HepG2 (cell line): ENCODE data around the gene FYB1. TPM values are rescaled to one million over a fixed set of nuclear protein-coding genes. Genes with fewer than 3 reads are reported as not detected.
A peak's percentile ranks its signal among the peaks of the same experiment; 100 is the strongest.

Experiments
- ARID5B ChIP-seq: IDR thresholded peaks from 2 replicates; pipeline ENCODE4 v1.4.0; 2020; ENCODE audit warnings: mild to moderate bottlenecking, missing genetic modification reagents
- CC2D1A ChIP-seq: sonication (generic); formaldehyde crosslinking; IDR thresholded peaks from 2 replicates; pipeline ENCODE4 v1.8.1; 2023; ENCODE audit warnings: mild to moderate bottlenecking, missing genetic modification reagents
- CEBPZ ChIP-seq: IDR thresholded peaks from 2 replicates; pipeline ENCODE4 v1.6.1; 2012; ENCODE audit warnings: low read length, improper control_type of control experiment
- CHD2 ChIP-seq: IDR thresholded peaks from 2 replicates; pipeline ENCODE4 v1.6.1; 2011; ENCODE audit warnings: low read depth, low read length, improper control_type of control experiment
- KIAA2018 ChIP-seq: sonication (generic); formaldehyde crosslinking; IDR thresholded peaks from 2 replicates; pipeline ENCODE4 v1.5.0; 2020; ENCODE audit warnings: mild to moderate bottlenecking, missing genetic modification reagents, borderline replicate concordance
- TRIM22 ChIP-seq: fragments of 450-650 bp; IDR thresholded peaks from 2 replicates; pipeline ENCODE4 v1.6.1; 2017
- ZNF431 ChIP-seq: sonication (generic); formaldehyde crosslinking; IDR thresholded peaks from 2 replicates; pipeline ENCODE4 v1.9.0; 2022; ENCODE audit warnings: missing genetic modification reagents, low read depth, mild to moderate bottlenecking, borderline replicate concordance
- ZNF598 ChIP-seq: sonication (generic); formaldehyde crosslinking; IDR thresholded peaks from 2 replicates; pipeline ENCODE4 v1.5.1; 2020; ENCODE audit warnings: mild to moderate bottlenecking, missing genetic modification reagents, borderline replicate concordance
- polyA plus RNA-seq, 8 experiments: library from polyadenylated mRNA; depleted of rRNA in 3 of 8; stranded (reverse) in 7 of 8; unstranded in 1 of 8; fragments of >200 nt; fragmentation: Illumina TruSeq in 4 of 8; extraction: Trizol in 4 of 8; gene quantifications; 2 replicates each; pipeline versions ENCODE4 v1.2.1 to v1.2.3, GENCODE V29; 2011 to 2016; ENCODE audit warnings: low read depth in 4 of 8, missing spikeins in 1 of 8, mixed read lengths in 1 of 8; ENCODE audit not compliant: insufficient read depth in 1 of 8
- total RNA-seq, 5 experiments: library from RNA; depleted of rRNA; stranded (reverse); fragments of >200 nt; fragmentation: Illumina TruSeq; extraction: Trizol; gene quantifications; 2 replicates each; pipeline ENCODE4 v1.2.3, GENCODE V29; 2016; ENCODE audit warnings: low read depth in 1 of 5

FYB1 gene
- total and polyA plus RNA-seq, 2 of the 13 experiments (the other 11 are each of a cell fraction or from before 2014, with no cell fraction given): 0.03 TPM; not detected in 1

GRCh38 chr5:39074017-39074814 lies 145.1 kb downstream of the FYB1 start, which contains the start of gene RICTOR (continued):
- peak; percentile 38; the same call in 1 of the 2 replicates for TF ChIP-seq ARID5B (CRISPR knock-in tag)
- TF ChIP-seq KIAA2018 (CRISPR knock-in tag): no peak
- TF ChIP-seq CHD2: peak; percentile 95
- TF ChIP-seq CC2D1A (CRISPR knock-in tag): no peak
- 0 out of 2 replicates have a peak, but pooled peaks have one; percentile 47 for TF ChIP-seq ZNF431 (CRISPR knock-in tag)
- no peak for TF ChIP-seq CEBPZ
- TF ChIP-seq ZNF598 (CRISPR knock-in tag): no peak
- no peak for TF ChIP-seq TRIM22
